ENCODE results near the gene TUBB8B.
"Not testable (repeated sequence)": the region's sequence is repeated elsewhere in the genome, so short reads cannot be mapped to it uniquely, and the experiment has no call there.

GRCh38 chr18:80202-80601 is 30.8 kb upstream of the TUBB8B start:
- TF ChIP-seq POLR2A, POLR2AphosphoS5 (IDR thresholded peaks at IDR 0.05): not testable (repeated sequence)

All from transverse colon (tissue), 3 donors.